Measurements from ENCODE around the gene SLIT3.

The SLIT3 gene

DNA sequence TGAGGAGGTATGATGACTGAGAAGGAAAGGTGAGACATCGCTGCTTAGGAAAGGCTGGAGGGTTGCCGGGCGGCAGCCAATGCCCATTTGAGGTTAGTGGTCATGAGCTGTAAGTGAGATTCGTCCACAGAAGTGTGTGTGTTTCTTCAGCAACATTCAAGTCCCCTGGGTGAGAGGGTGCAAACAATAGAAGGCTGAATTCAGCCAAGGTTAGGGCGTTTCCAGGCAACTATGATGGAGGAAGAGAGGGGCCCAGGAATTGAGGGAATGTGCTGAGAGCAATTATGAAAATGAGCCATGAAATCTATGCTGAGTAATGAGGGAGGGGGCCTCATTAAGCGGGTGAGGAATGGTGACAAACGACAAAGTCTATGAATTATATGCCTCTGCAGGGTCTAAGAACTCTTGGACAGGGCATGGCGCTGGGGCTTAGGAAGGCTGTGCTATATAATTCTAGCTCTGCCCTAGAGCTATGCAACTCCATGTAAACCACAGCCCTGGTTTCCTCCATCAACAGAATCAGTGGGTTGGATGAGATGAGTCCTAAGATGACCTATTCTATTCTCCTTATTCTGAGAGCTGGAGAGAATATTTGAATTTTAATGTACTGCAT is 96.0 kb downstream of the SLIT3 start (continued):
- TF ChIP-seq, protein P1, sequence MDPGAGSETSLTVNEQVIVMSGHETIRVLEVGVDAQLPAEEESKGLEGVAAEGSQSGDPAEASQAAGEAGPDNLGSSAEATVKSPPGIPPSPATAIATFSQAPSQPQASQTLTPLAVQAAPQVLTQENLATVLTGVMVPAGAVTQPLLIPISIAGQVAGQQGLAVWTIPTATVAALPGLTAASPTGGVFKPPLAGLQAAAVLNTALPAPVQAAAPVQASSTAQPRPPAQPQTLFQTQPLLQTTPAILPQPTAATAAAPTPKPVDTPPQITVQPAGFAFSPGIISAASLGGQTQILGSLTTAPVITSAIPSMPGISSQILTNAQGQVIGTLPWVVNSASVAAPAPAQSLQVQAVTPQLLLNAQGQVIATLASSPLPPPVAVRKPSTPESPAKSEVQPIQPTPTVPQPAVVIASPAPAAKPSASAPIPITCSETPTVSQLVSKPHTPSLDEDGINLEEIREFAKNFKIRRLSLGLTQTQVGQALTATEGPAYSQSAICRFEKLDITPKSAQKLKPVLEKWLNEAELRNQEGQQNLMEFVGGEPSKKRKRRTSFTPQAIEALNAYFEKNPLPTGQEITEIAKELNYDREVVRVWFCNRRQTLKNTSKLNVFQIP (CRISPR knock-in tag; IDR thresholded peaks at IDR 0.05; ENCODE audit: borderline replicate concordance, low read depth): no peak
- no peak for TF ChIP-seq OSR1 (CRISPR knock-in tag; IDR thresholded peaks at IDR 0.05)
- no peak for TF ChIP-seq CSDC2 (CRISPR knock-in tag; IDR thresholded peaks at IDR 0.05)
- no peak for TF ChIP-seq ESRRG (CRISPR knock-in tag; IDR thresholded peaks at IDR 0.05)
- TF ChIP-seq ZNF8 (CRISPR knock-in tag; IDR thresholded peaks at IDR 0.05): no peak
- TF ChIP-seq ISL1 (CRISPR knock-in tag; IDR thresholded peaks at IDR 0.05): no peak
- no peak for TF ChIP-seq PPARA (CRISPR knock-in tag; IDR thresholded peaks at IDR 0.05; ENCODE audit: borderline replicate concordance)
- TF ChIP-seq GLIS3 (CRISPR knock-in tag; IDR thresholded peaks at IDR 0.05): no peak
- no peak for TF ChIP-seq ZFP3 (CRISPR knock-in tag; IDR thresholded peaks at IDR 0.05)
- TF ChIP-seq TOX (CRISPR knock-in tag; IDR thresholded peaks at IDR 0.05; ENCODE audit: borderline replicate concordance): no peak

DNA sequence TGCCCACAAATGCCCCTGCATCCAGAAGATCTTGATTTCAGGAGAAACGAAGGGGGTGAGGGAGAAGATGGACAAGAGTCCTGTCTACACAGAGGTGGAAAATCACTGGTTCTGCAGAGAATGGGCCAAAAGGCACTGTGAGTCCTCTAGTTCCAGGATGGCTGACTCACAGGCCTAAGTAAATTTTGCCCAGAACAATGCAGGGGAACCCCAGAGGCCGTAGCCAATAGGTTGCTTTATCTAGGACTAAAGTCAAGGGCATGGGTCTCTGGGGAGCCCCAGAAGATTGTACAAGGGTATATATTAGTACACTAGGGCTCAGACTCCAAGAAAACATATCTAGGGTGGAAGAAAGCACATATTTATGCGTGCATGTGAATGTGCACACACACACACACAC is 98.0 kb downstream of the SLIT3 start:
- TF ChIP-seq, protein P1 (CRISPR knock-in tag; IDR thresholded peaks at IDR 0.05; ENCODE audit: borderline replicate concordance, low read depth): no peak
- TF ChIP-seq ZC3H10 (CRISPR knock-in tag; IDR thresholded peaks at IDR 0.05) (no peak), RARB (CRISPR knock-in tag; IDR thresholded peaks at IDR 0.05) (no peak), ZNF565 (CRISPR knock-in tag; conservative IDR thresholded peaks at IDR 0.05; ENCODE audit: low read depth) (no peak), TOX (CRISPR knock-in tag; IDR thresholded peaks at IDR 0.05; ENCODE audit: borderline replicate concordance) (no peak), CSDC2 (CRISPR knock-in tag; IDR thresholded peaks at IDR 0.05) (no peak), ZFP30 (CRISPR knock-in tag; IDR thresholded peaks at IDR 0.05) (no peak), ZNF8 (CRISPR knock-in tag; IDR thresholded peaks at IDR 0.05) (no peak), SNAI2 (CRISPR knock-in tag; IDR thresholded peaks at IDR 0.05) (no peak), ZFP3 (CRISPR knock-in tag; IDR thresholded peaks at IDR 0.05) (no peak), ARNTL (CRISPR knock-in tag; IDR thresholded peaks at IDR 0.05; ENCODE audit: borderline replicate concordance, low read depth) (no peak), TCF4 (CRISPR knock-in tag; IDR thresholded peaks at IDR 0.05; ENCODE audit: borderline replicate concordance) (no peak), GLIS3 (CRISPR knock-in tag; IDR thresholded peaks at IDR 0.05) (no peak)
- TF ChIP-seq, protein P2, sequence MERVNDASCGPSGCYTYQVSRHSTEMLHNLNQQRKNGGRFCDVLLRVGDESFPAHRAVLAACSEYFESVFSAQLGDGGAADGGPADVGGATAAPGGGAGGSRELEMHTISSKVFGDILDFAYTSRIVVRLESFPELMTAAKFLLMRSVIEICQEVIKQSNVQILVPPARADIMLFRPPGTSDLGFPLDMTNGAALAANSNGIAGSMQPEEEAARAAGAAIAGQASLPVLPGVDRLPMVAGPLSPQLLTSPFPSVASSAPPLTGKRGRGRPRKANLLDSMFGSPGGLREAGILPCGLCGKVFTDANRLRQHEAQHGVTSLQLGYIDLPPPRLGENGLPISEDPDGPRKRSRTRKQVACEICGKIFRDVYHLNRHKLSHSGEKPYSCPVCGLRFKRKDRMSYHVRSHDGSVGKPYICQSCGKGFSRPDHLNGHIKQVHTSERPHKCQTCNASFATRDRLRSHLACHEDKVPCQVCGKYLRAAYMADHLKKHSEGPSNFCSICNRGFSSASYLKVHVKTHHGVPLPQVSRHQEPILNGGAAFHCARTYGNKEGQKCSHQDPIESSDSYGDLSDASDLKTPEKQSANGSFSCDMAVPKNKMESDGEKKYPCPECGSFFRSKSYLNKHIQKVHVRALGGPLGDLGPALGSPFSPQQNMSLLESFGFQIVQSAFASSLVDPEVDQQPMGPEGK (CRISPR knock-in tag; IDR thresholded peaks at IDR 0.05; ENCODE audit: borderline replicate concordance): no peak
- TF ChIP-seq, protein P3, sequence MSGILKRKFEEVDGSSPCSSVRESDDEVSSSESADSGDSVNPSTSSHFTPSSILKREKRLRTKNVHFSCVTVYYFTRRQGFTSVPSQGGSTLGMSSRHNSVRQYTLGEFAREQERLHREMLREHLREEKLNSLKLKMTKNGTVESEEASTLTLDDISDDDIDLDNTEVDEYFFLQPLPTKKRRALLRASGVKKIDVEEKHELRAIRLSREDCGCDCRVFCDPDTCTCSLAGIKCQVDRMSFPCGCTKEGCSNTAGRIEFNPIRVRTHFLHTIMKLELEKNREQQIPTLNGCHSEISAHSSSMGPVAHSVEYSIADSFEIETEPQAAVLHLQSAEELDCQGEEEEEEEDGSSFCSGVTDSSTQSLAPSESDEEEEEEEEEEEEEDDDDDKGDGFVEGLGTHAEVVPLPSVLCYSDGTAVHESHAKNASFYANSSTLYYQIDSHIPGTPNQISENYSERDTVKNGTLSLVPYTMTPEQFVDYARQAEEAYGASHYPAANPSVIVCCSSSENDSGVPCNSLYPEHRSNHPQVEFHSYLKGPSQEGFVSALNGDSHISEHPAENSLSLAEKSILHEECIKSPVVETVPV (CRISPR knock-in tag; IDR thresholded peaks at IDR 0.05): no peak
- TF ChIP-seq, protein P4, sequence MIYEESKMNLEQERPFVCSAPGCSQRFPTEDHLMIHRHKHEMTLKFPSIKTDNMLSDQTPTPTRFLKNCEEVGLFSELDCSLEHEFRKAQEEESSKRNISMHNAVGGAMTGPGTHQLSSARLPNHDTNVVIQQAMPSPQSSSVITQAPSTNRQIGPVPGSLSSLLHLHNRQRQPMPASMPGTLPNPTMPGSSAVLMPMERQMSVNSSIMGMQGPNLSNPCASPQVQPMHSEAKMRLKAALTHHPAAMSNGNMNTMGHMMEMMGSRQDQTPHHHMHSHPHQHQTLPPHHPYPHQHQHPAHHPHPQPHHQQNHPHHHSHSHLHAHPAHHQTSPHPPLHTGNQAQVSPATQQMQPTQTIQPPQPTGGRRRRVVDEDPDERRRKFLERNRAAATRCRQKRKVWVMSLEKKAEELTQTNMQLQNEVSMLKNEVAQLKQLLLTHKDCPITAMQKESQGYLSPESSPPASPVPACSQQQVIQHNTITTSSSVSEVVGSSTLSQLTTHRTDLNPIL (CRISPR knock-in tag; IDR thresholded peaks at IDR 0.05; ENCODE audit: low read depth): no peak
- TF ChIP-seq, protein P5, sequence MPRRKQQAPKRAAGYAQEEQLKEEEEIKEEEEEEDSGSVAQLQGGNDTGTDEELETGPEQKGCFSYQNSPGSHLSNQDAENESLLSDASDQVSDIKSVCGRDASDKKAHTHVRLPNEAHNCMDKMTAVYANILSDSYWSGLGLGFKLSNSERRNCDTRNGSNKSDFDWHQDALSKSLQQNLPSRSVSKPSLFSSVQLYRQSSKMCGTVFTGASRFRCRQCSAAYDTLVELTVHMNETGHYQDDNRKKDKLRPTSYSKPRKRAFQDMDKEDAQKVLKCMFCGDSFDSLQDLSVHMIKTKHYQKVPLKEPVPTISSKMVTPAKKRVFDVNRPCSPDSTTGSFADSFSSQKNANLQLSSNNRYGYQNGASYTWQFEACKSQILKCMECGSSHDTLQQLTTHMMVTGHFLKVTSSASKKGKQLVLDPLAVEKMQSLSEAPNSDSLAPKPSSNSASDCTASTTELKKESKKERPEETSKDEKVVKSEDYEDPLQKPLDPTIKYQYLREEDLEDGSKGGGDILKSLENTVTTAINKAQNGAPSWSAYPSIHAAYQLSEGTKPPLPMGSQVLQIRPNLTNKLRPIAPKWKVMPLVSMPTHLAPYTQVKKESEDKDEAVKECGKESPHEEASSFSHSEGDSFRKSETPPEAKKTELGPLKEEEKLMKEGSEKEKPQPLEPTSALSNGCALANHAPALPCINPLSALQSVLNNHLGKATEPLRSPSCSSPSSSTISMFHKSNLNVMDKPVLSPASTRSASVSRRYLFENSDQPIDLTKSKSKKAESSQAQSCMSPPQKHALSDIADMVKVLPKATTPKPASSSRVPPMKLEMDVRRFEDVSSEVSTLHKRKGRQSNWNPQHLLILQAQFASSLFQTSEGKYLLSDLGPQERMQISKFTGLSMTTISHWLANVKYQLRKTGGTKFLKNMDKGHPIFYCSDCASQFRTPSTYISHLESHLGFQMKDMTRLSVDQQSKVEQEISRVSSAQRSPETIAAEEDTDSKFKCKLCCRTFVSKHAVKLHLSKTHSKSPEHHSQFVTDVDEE (CRISPR knock-in tag; IDR thresholded peaks at IDR 0.05): no peak
- no peak for ATAC-seq

Measured in SK-N-SH treated with all-trans-retinoic acid at 6 μM for 48 hours (cell line).